ENCODE data around the gene DPH6.
"Not testable (repeated sequence)": the region's sequence is repeated elsewhere in the genome, so short reads cannot be mapped to it uniquely, and the experiment has no call there.

Gene DPH6

GRCh38 chr15:35351059-35351458, 194.9 kb downstream of the DPH6 start:
- no peaks in the 10 kb centered on the region for H3K27me3 ChIP-seq (replicated peaks)
- H3K36me3 ChIP-seq (replicated peaks), result no peaks in the 10 kb centered on the region
- TF ChIP-seq CTCF (IDR thresholded peaks at IDR 0.05; ENCODE audit: low read depth, low read length, missing control alignments), result no peak
- DNase-seq, result no peak
- H3K4me3 ChIP-seq (ENCODE audit: low read depth, low read length), result no peak overlapping the region
- in situ Hi-C loops (cut with HindIII; ENCODE audit: low pct_ligation_motif_present, low sequenced_read_pairs), result no loop called here
- H3K27ac ChIP-seq, result no peak overlapping the region

GRCh38 chr15:35349916-35350315, 196.0 kb downstream of the DPH6 start:
- Histone ChIP-seq H3K4me3 (ENCODE audit: low read depth, low read length) (no peak overlapping the region), H3K36me3 (replicated peaks) (no peaks in the 10 kb centered on the region), H3K27ac (no peak overlapping the region), H3K27me3 (replicated peaks) (no peaks in the 10 kb centered on the region)
- in situ Hi-C loops (cut with HindIII; ENCODE audit: low pct_ligation_motif_present, low sequenced_read_pairs), result no loop called here
- no peak for TF ChIP-seq CTCF (IDR thresholded peaks at IDR 0.05; ENCODE audit: low read depth, low read length, missing control alignments)
- no peak for DNase-seq

GRCh38 chr15:35330916-35331315, 215.0 kb downstream of the DPH6 start:
- no peak for TF ChIP-seq CTCF (IDR thresholded peaks at IDR 0.05; ENCODE audit: low read depth, low read length, missing control alignments)
- DNase-seq, result no peak
- in situ Hi-C loops (cut with HindIII; ENCODE audit: low pct_ligation_motif_present, low sequenced_read_pairs), result no loop called here
- Histone ChIP-seq H3K27me3 (replicated peaks) (no peaks in the 10 kb centered on the region), H3K4me3 (ENCODE audit: low read depth, low read length) (no peak overlapping the region), H3K27ac (no peak overlapping the region), H3K36me3 (replicated peaks) (no peaks in the 10 kb centered on the region)

GRCh38 chr15:35330048-35330695, 215.8 kb downstream of the DPH6 start:
- DNase-seq, result no peak
- Histone ChIP-seq H3K36me3 (replicated peaks) (no peaks in the 10 kb centered on the region), H3K4me3 (ENCODE audit: low read depth, low read length) (no peak overlapping the region), H3K27me3 (replicated peaks) (no peaks in the 10 kb centered on the region), H3K27ac (no peak overlapping the region)
- TF ChIP-seq CTCF (IDR thresholded peaks at IDR 0.05; ENCODE audit: low read depth, low read length, missing control alignments), result no peak
- in situ Hi-C loops (cut with HindIII; ENCODE audit: low pct_ligation_motif_present, low sequenced_read_pairs), result no loop called here

- in situ Hi-C loops (cut with HindIII; ENCODE audit: low pct_ligation_motif_present, low sequenced_read_pairs), result no loop called here
- TF ChIP-seq CTCF (IDR thresholded peaks at IDR 0.05; ENCODE audit: low read depth, low read length, missing control alignments), result no peak
- no peak for DNase-seq
These were observed 216.4 kb downstream of the DPH6 start for GRCh38 chr15:35329521-35329961.

GRCh38 chr15:35328836-35329235, 217.1 kb downstream of the DPH6 start:
- in situ Hi-C loops (cut with HindIII; ENCODE audit: low pct_ligation_motif_present, low sequenced_read_pairs); H3K36me3 ChIP-seq (replicated peaks); H3K27ac ChIP-seq; H3K4me3 ChIP-seq (ENCODE audit: low read depth, low read length); DNase-seq; H3K27me3 ChIP-seq (replicated peaks): not testable (repeated sequence)

More at GRCh38 chr15:35329521-35329961, 216.4 kb downstream of the DPH6 start:
- H3K27me3 ChIP-seq (replicated peaks), result no peaks in the 10 kb centered on the region
- no peak overlapping the region for H3K27ac ChIP-seq
- H3K4me3 ChIP-seq (ENCODE audit: low read depth, low read length), result no peak overlapping the region
- H3K36me3 ChIP-seq (replicated peaks), result no peaks in the 10 kb centered on the region
